ENCODE data around the gene RNF150.

Gene RNF150

GRCh38 chr4:140945106-140945505 is 188.2 kb downstream of the RNF150 start:
- in situ Hi-C loops (cut with HindIII; ENCODE audit: low pct_ligation_motif_present, low sequenced_read_pairs), result no loop called here
- Histone ChIP-seq H3K27ac (peak overlapping the region; percentile 97), H3K36me3 (replicated peaks) (no peaks in the 10 kb centered on the region), H3K4me3 (ENCODE audit: low read depth, low read length) (no peak overlapping the region), H3K27me3 (replicated peaks) (no peaks in the 10 kb centered on the region)
- TF ChIP-seq CTCF (IDR thresholded peaks at IDR 0.05; ENCODE audit: low read depth, low read length, missing control alignments), result no peak
- no peak for DNase-seq

GRCh38 chr4:140944572-140944971 is 188.7 kb downstream of the RNF150 start:
- Histone ChIP-seq H3K27ac (peak overlapping the region; percentile 97), H3K36me3 (replicated peaks) (no peaks in the 10 kb centered on the region), H3K27me3 (replicated peaks) (no peaks in the 10 kb centered on the region), H3K4me3 (ENCODE audit: low read depth, low read length) (no peak overlapping the region)
- in situ Hi-C loops (cut with HindIII; ENCODE audit: low pct_ligation_motif_present, low sequenced_read_pairs), result no loop called here
- peak; percentile 60 for DNase-seq
- TF ChIP-seq CTCF (IDR thresholded peaks at IDR 0.05; ENCODE audit: low read depth, low read length, missing control alignments), result no peak

GRCh38 chr4:140944199-140944515 is 189.1 kb downstream of the RNF150 start:
- in situ Hi-C loops (cut with HindIII; ENCODE audit: low pct_ligation_motif_present, low sequenced_read_pairs), result no loop called here
- no peaks in the 10 kb centered on the region for H3K27me3 ChIP-seq (replicated peaks)
- no peaks in the 10 kb centered on the region for H3K36me3 ChIP-seq (replicated peaks)
- no peak for TF ChIP-seq CTCF (IDR thresholded peaks at IDR 0.05; ENCODE audit: low read depth, low read length, missing control alignments)
- DNase-seq, result peak; percentile 82
- H3K4me3 ChIP-seq (ENCODE audit: low read depth, low read length), result no peak overlapping the region
- peak overlapping the region; percentile 97 for H3K27ac ChIP-seq

GRCh38 chr4:140943486-140944198 is 189.6 kb downstream of the RNF150 start:
- Histone ChIP-seq H3K4me3 (ENCODE audit: low read depth, low read length) (no peak overlapping the region), H3K36me3 (replicated peaks) (no peaks in the 10 kb centered on the region), H3K27ac (peak overlapping the region; percentile 97), H3K27me3 (replicated peaks) (no peaks in the 10 kb centered on the region)
- TF ChIP-seq CTCF (IDR thresholded peaks at IDR 0.05; ENCODE audit: low read depth, low read length, missing control alignments), result no peak
- DNase-seq, result peak; percentile 64
- in situ Hi-C loops (cut with HindIII; ENCODE audit: low pct_ligation_motif_present, low sequenced_read_pairs), result no loop called here

GRCh38 chr4:140940589-140940988 is 192.7 kb downstream of the RNF150 start:
- DNase-seq, result no peak
- Histone ChIP-seq H3K4me3 (ENCODE audit: low read depth, low read length) (no peak overlapping the region), H3K27me3 (replicated peaks) (no peaks in the 10 kb centered on the region), H3K36me3 (replicated peaks) (no peaks in the 10 kb centered on the region), H3K27ac (no peak overlapping the region)
- TF ChIP-seq CTCF (IDR thresholded peaks at IDR 0.05; ENCODE audit: low read depth, low read length, missing control alignments), result no peak
- in situ Hi-C loops (cut with HindIII; ENCODE audit: low pct_ligation_motif_present, low sequenced_read_pairs), result no loop called here

- Histone ChIP-seq H3K4me3 (ENCODE audit: low read depth, low read length) (no peak overlapping the region), H3K27ac (peak overlapping the region; percentile 77), H3K27me3 (replicated peaks) (no peaks in the 10 kb centered on the region), H3K36me3 (replicated peaks) (no peaks in the 10 kb centered on the region)
- in situ Hi-C loops (cut with HindIII; ENCODE audit: low pct_ligation_motif_present, low sequenced_read_pairs), result no loop called here
- DNase-seq, result peak; percentile 81
- TF ChIP-seq CTCF (IDR thresholded peaks at IDR 0.05; ENCODE audit: low read depth, low read length, missing control alignments), result no peak
Observed at GRCh38 chr4:140937866-140938265, 195.4 kb downstream of the RNF150 start.
